IMR-90 (cell line): ENCODE measurements around the gene LRRC8B. TPM values are rescaled to one million over a fixed set of nuclear protein-coding genes. Genes with fewer than 3 reads are reported as not detected.

ENCODE experiments used
- ATAC-seq: fragments of 200-7000 bp; cut with Tn5 transposase; 2 replicates; pipeline ENCODE4 v1.9.1; 2020; ENCODE audit warnings: low read depth, mild to moderate bottlenecking, moderate library complexity
- BruUV-seq: library from RNA; stranded (reverse); fragments of 400-500 nt; replicated peaks from 2 replicates; lab custom pipeline; 2021; lab: Mats Ljungman, UMichigan
- CTCF ChIA-PET: fragments of 300-600 bp; formaldehyde crosslinking; extraction: SDS; loops from one replicate; lab custom pipeline; 2021; ENCODE audit warnings: antibody characterized with exemption; lab: Yijun Ruan, JAX
- POLR2A ChIA-PET: fragments of 300-600 bp; sonication (Branson Sonifier 250); formaldehyde crosslinking; loops from one replicate; lab custom pipeline; 2022; ENCODE audit warnings: antibody characterized with exemption; ENCODE audit not compliant: unreplicated experiment; lab: Charles Lee
- DNase-seq: peaks from one replicate; pipeline ENCODE4 v3.0.0; 2013
- H2AFZ ChIP-seq: replicated peaks from 2 replicates; pipeline ENCODE3; 2013; ENCODE audit warnings: low read length, mild to moderate bottlenecking; ENCODE audit not compliant: poor library complexity
- H2AK5ac ChIP-seq: 2 replicates; pipeline ENCODE4 v1.6.1; 2013; ENCODE audit warnings: low read depth, low read length, inconsistent platforms
- H2AK9ac ChIP-seq: replicated peaks from 2 replicates; pipeline ENCODE3; 2013; ENCODE audit warnings: mild to moderate bottlenecking, low read depth, low read length, moderate library complexity; ENCODE audit not compliant: poor library complexity
- H2BK120ac ChIP-seq: 2 replicates; pipeline ENCODE4 v1.6.1; 2013; ENCODE audit warnings: low read depth, low read length, inconsistent platforms
- H2BK15ac ChIP-seq: 3 replicates; pipeline ENCODE4 v1.6.1; 2013; ENCODE audit warnings: low read depth, low read length, inconsistent platforms
- H2BK20ac ChIP-seq: 2 replicates; pipeline ENCODE4 v1.6.1; 2013; ENCODE audit warnings: low read depth, mild to moderate bottlenecking, inconsistent platforms, low read length, moderate library complexity
- H2BK5ac ChIP-seq: 2 replicates; pipeline ENCODE4 v1.6.1; 2013; ENCODE audit warnings: mild to moderate bottlenecking, low read depth, low read length, inconsistent platforms; ENCODE audit not compliant: poor library complexity, severe bottlenecking
- H3K14ac ChIP-seq: replicated peaks from 2 replicates; pipeline ENCODE4 v1.6.1; 2013; ENCODE audit warnings: low read depth, low read length, inconsistent platforms
- H3K18ac ChIP-seq: 2 replicates; pipeline ENCODE4 v1.6.1; 2013; ENCODE audit warnings: low read depth, low read length, control low read depth
- H3K23ac ChIP-seq: 2 replicates; pipeline ENCODE4 v1.6.1; 2013; ENCODE audit warnings: low read depth, low read length, inconsistent platforms
- H3K27ac ChIP-seq: 2 replicates; pipeline ENCODE4 v1.5.1; 2013; ENCODE audit warnings: mild to moderate bottlenecking, control low read depth, low read length; ENCODE audit not compliant: insufficient read depth
- H3K27me3 ChIP-seq: 2 replicates; pipeline ENCODE4 v1.6.1; 2013; ENCODE audit warnings: low read length; ENCODE audit not compliant: control insufficient read depth, insufficient read depth
- H3K36me3 ChIP-seq: 2 replicates; pipeline ENCODE4 v1.6.1; 2013; ENCODE audit warnings: low read length, mixed read lengths; ENCODE audit not compliant: control insufficient read depth, insufficient read depth
- H3K4ac ChIP-seq: 2 replicates; pipeline ENCODE4 v1.6.1; 2013; ENCODE audit warnings: low read depth, low read length, inconsistent platforms
- H3K4me1 ChIP-seq: 2 replicates; pipeline ENCODE4 v1.6.1; 2013; ENCODE audit warnings: low read length, mixed read lengths; ENCODE audit not compliant: control insufficient read depth, insufficient read depth
- H3K4me2 ChIP-seq: 2 replicates; pipeline ENCODE4 v1.6.1; 2013; ENCODE audit warnings: low read depth, mild to moderate bottlenecking, control low read depth, low read length, moderate library complexity
- H3K4me3 ChIP-seq: 2 replicates; pipeline ENCODE4 v1.5.1; 2013; ENCODE audit warnings: low read depth, mild to moderate bottlenecking, control low read depth, low read length, moderate library complexity; ENCODE audit not compliant: insufficient read depth
- H3K56ac ChIP-seq: 2 replicates; pipeline ENCODE4 v1.6.1; 2013; ENCODE audit warnings: low read length, inconsistent platforms; ENCODE audit not compliant: insufficient read depth; ENCODE audit errors: extremely low read depth
- H3K79me1 ChIP-seq, 2 experiments: 2 replicates each; pipeline ENCODE4 v1.6.1; 2013; ENCODE audit warnings: low read length in 2 of 2, inconsistent platforms in 1 of 2, low read depth in 1 of 2
- H3K9ac ChIP-seq: 2 replicates; pipeline ENCODE4 v1.6.1; 2013; ENCODE audit warnings: low read depth, low read length, control low read depth
- H3K9me1 ChIP-seq: 2 replicates; pipeline ENCODE4 v1.6.1; 2013; ENCODE audit warnings: low read length, inconsistent platforms; ENCODE audit not compliant: insufficient read depth
- H3K9me3 ChIP-seq: 2 replicates; pipeline ENCODE4 v1.6.1; 2013; ENCODE audit warnings: low read length; ENCODE audit not compliant: control insufficient read depth, insufficient read depth
- H4K20me1 ChIP-seq: 2 replicates; pipeline ENCODE4 v1.6.1; 2013; ENCODE audit warnings: low read length, inconsistent platforms; ENCODE audit not compliant: insufficient read depth
- H4K5ac ChIP-seq: 2 replicates; pipeline ENCODE4 v1.6.1; 2013; ENCODE audit warnings: mild to moderate bottlenecking, low read depth, low read length, control low read depth
- H4K8ac ChIP-seq, 2 experiments: 2 replicates each; pipeline ENCODE4 v1.6.1; 2013; ENCODE audit warnings: low read depth in 2 of 2, low read length in 2 of 2, control low read depth in 1 of 2, inconsistent platforms in 1 of 2
- H4K91ac ChIP-seq: 2 replicates; pipeline ENCODE4 v1.6.1; 2013; ENCODE audit warnings: low read depth, low read length, inconsistent platforms; ENCODE audit not compliant: insufficient read depth
- BHLHE40 ChIP-seq: fragments of 150-350 bp; IDR thresholded peaks from 2 replicates; pipeline ENCODE4 v1.6.1; 2016; ENCODE audit warnings: mild to moderate bottlenecking, low read depth, low read length
- CEBPB ChIP-seq: IDR thresholded peaks from 2 replicates; pipeline ENCODE4 v1.6.1; 2012; ENCODE audit warnings: low read depth, low read length, improper control_type of control experiment
- CHD1 ChIP-seq: IDR thresholded peaks from 2 replicates; pipeline ENCODE4 v1.6.1; 2012; ENCODE audit warnings: low read depth, low read length, improper control_type of control experiment
- CTCF ChIP-seq: conservative IDR thresholded peaks from 2 replicates; pipeline ENCODE4 v1.5.1; 2012; ENCODE audit warnings: mild to moderate bottlenecking, low read depth, low read length, improper control_type of control experiment
- FOS ChIP-seq: fragments of 150-350 bp; IDR thresholded peaks from 2 replicates; pipeline ENCODE4 v1.6.1; 2016; ENCODE audit warnings: low read depth, low read length
- MAFK ChIP-seq: IDR thresholded peaks from 2 replicates; pipeline ENCODE4 v1.6.1; 2012; ENCODE audit warnings: low read depth, low read length, improper control_type of control experiment
- MAZ ChIP-seq: IDR thresholded peaks from 2 replicates; pipeline ENCODE4 v1.6.1; 2012; ENCODE audit warnings: low read depth, mild to moderate bottlenecking, low read length, improper control_type of control experiment, moderate library complexity, borderline replicate concordance
- MXI1 ChIP-seq: IDR thresholded peaks from 2 replicates; pipeline ENCODE4 v1.6.1; 2012; ENCODE audit warnings: low read depth, mild to moderate bottlenecking, low read length, moderate library complexity, borderline replicate concordance
- NFE2L2 ChIP-seq: fragments of 150-350 bp; IDR thresholded peaks from 2 replicates; pipeline ENCODE4 v1.6.1; 2016; ENCODE audit warnings: low read depth, mild to moderate bottlenecking, low read length
- POLR2A ChIP-seq: IDR thresholded peaks from 2 replicates; pipeline ENCODE4 v1.6.1; 2012; ENCODE audit warnings: mild to moderate bottlenecking, low read depth, low read length
- RAD21 ChIP-seq: IDR thresholded peaks from 2 replicates; pipeline ENCODE4 v1.6.1; 2012; ENCODE audit warnings: low read length, improper control_type of control experiment
- RCOR1 ChIP-seq: IDR thresholded peaks from 2 replicates; pipeline ENCODE4 v1.6.1; 2012; ENCODE audit warnings: mild to moderate bottlenecking, low read length, improper control_type of control experiment; ENCODE audit not compliant: insufficient replicate concordance
- RFX5 ChIP-seq: IDR thresholded peaks from 2 replicates; pipeline ENCODE4 v1.8.0; 2012; ENCODE audit warnings: low read depth, mild to moderate bottlenecking, low read length, moderate library complexity
- SMC3 ChIP-seq: fragments of 150-350 bp; IDR thresholded peaks from 2 replicates; pipeline ENCODE4 v1.6.1; 2016; ENCODE audit warnings: low read depth, mild to moderate bottlenecking, antibody characterized with exemption, low read length, moderate library complexity
- USF2 ChIP-seq: fragments of 150-350 bp; IDR thresholded peaks from 2 replicates; pipeline ENCODE4 v1.6.1; 2017; ENCODE audit warnings: mild to moderate bottlenecking, antibody characterized with exemption, low read length, low read depth
- WGBS, 2 experiments: methylation state at CpG; one replicate each; pipeline versions ENCODE4 v1.1.5 to v1.1.7; 2013; ENCODE audit warnings: missing lambda C conversion rate in 2 of 2; ENCODE audit not compliant: insufficient read length in 1 of 2; ENCODE audit errors: extremely low coverage in 2 of 2; 5-methylcytosine and 5-hydroxymethylcytosine counted together
- dilution Hi-C: fragments of 300-500 bp; cut with HindIII; formaldehyde crosslinking; loops from one replicate; pipeline ENCODE4 v1.14.3; 2018; ENCODE audit warnings: low sequenced_read_pairs; ENCODE audit not compliant: unreplicated experiment
- in situ Hi-C: fragments of 300-500 bp; cut with MboI; formaldehyde crosslinking; loops from 3 replicates; pipeline ENCODE4 v1.14.3; 2019; ENCODE audit warnings: low sequenced_read_pairs, inconsistent platforms, mixed read lengths
- intact Hi-C: fragments of 100-400 bp; cut with micrococcal nuclease; formaldehyde crosslinking; loops from 2 replicates; pipeline ENCODE4 v1.10.0; 2022
- polyA plus RNA-seq, 3 experiments: library from polyadenylated mRNA; depleted of rRNA; stranded (reverse); fragments of >200 nt; gene quantifications; 2 replicates each; pipeline ENCODE4 v1.2.3, GENCODE V29; 2012; ENCODE audit warnings: low replicate concordance in 1 of 3
- total RNA-seq: library from RNA; depleted of rRNA; stranded (reverse); fragments of >200 nt; gene quantifications from 2 replicates; pipeline ENCODE4 v1.2.3, GENCODE V29; 2012

LRRC8B gene
- total and polyA plus RNA-seq, 2 of the 4 experiments (the other 2 are of a cell fraction): 0.74 to 1.8 TPM

GRCh38 chr1:89600451-89601224 is 76.0 kb downstream of the LRRC8B start:
- no peak overlapping the region for H2BK15ac ChIP-seq
- H2BK5ac ChIP-seq: no peak overlapping the region
- ATAC-seq (no peak), DNase-seq (no peak)
- H3K23ac ChIP-seq: no peak overlapping the region
- H3K56ac ChIP-seq: no peak overlapping the region
- H3K4ac ChIP-seq: no peak overlapping the region
- ChIA-PET POLR2A (no interaction called here), CTCF (no interaction called here)
- H3K27me3 ChIP-seq: no peaks in the 10 kb centered on the region
- no peak overlapping the region for H3K18ac ChIP-seq
- no peaks in the 10 kb centered on the region for H4K20me1 ChIP-seq
- in situ Hi-C loops (loop anchor here (10.0 kb wide), 1 partner anchor 126 kb away; no protein-coding TSS in a partner anchor), intact Hi-C loops (no loop called here), dilution Hi-C loops (no loop called here)
- peaks cover 4% of the 10 kb centered on the region; the same call in 1 of the 2 replicates for H3K9me1 ChIP-seq
- no peak overlapping the region for H2AFZ ChIP-seq
- no peak overlapping the region for H2AK9ac ChIP-seq
- H2AK5ac ChIP-seq: no peak overlapping the region
- no peak overlapping the region for H3K9ac ChIP-seq
- H4K91ac ChIP-seq: no peak overlapping the region
- H4K8ac ChIP-seq: no peak overlapping the region
- H2BK120ac ChIP-seq: no peak overlapping the region
- BruUV-seq: no TSS peak
- H2BK20ac ChIP-seq: no peak overlapping the region
- no peak overlapping the region for H3K27ac ChIP-seq
- no peak overlapping the region for H3K4me2 ChIP-seq
- H3K9me3 ChIP-seq: no peaks in the 10 kb centered on the region
- H3K79me1 ChIP-seq: no peaks in the 10 kb centered on the region
- peaks cover 3% of the 10 kb centered on the region for H3K4me1 ChIP-seq
- H3K4me3 ChIP-seq: no peak overlapping the region
- H4K5ac ChIP-seq: no peak overlapping the region
- 100% methylated on average over 1 of the region's 3 CpGs; no CpG with 5 or more reads in 1 of the 2 experiments for WGBS, 2 experiments
- no peak overlapping the region for H3K14ac ChIP-seq
- H3K36me3 ChIP-seq: no peaks in the 10 kb centered on the region
- TF ChIP-seq RCOR1 (no peak), RAD21 (no peak), SMC3 (no peak), POLR2A (no peak), MAFK (no peak), CHD1 (no peak), CTCF (no peak), BHLHE40 (no peak), FOS (no peak), MXI1 (no peak), NFE2L2 (no peak), USF2 (no peak), RFX5 (no peak), MAZ (no peak), CEBPB (no peak)
